NCI-H1105 (cell line): ENCODE data around the gene HOXB3.

ENCODE experiments used
- DNase-seq: peaks from one replicate; lab custom pipeline; 2025; lab: John Stamatoyannopoulos, UW

Gene HOXB3

GRCh38 chr17:48612456-48612853, 22.4 kb upstream of the HOXB3 start:
- DNase-seq = no peak

- peak; percentile 61 for DNase-seq
Measured at GRCh38 chr17:48611681-48612455, 21.8 kb upstream of the HOXB3 start.

GRCh38 chr17:48611213-48611612, 21.2 kb upstream of the HOXB3 start:
- no peak for DNase-seq

GRCh38 chr17:48610282-48611211, 20.5 kb upstream of the HOXB3 start, which contains the start of gene HOXB7:
HOXB7 (minus strand) TSS chr17:48611017; CDS start chr17:48610918, 99 bp downstream.
- peak; percentile 53 for DNase-seq

- no peak for DNase-seq
Measured at GRCh38 chr17:48609759-48610281, 19.8 kb upstream of the HOXB3 start.

- DNase-seq = no peak
Measured at GRCh38 chr17:48609033-48609432, 19.0 kb upstream of the HOXB3 start.

- no peak for DNase-seq
Measured at GRCh38 chr17:48608494-48608834, 18.4 kb upstream of the HOXB3 start.

- DNase-seq = no peak
Measured at GRCh38 chr17:48606892-48607614, 17.0 kb upstream of the HOXB3 start.

- no peak for DNase-seq
Measured at GRCh38 chr17:48605991-48606891, 16.2 kb upstream of the HOXB3 start.

- DNase-seq = no peak
Measured at GRCh38 chr17:48605409-48605919, 15.4 kb upstream of the HOXB3 start.

GRCh38 chr17:48604770-48605329, 14.8 kb upstream of the HOXB3 start, which contains the start of gene HOXB6:
HOXB6 (minus strand) TSS chr17:48604986; CDS start chr17:48598150, 6,836 bp downstream.
- DNase-seq = no peak

GRCh38 chr17:48603959-48604769, 14.1 kb upstream of the HOXB3 start:
- DNase-seq = no peak

- DNase-seq = no peak
Measured at GRCh38 chr17:48601539-48602425, 11.7 kb upstream of the HOXB3 start.

- DNase-seq = no peak
Measured at GRCh38 chr17:48601207-48601538, 11.1 kb upstream of the HOXB3 start.

- no peak for DNase-seq
Measured at GRCh38 chr17:48600244-48601098, 10.4 kb upstream of the HOXB3 start.

GRCh38 chr17:48599354-48599753, 9.3 kb upstream of the HOXB3 start:
- no peak for DNase-seq

GRCh38 chr17:48598736-48599135, 8.7 kb upstream of the HOXB3 start:
- DNase-seq = no peak
